Measurements from ENCODE around the gene RBP3.

DNA sequence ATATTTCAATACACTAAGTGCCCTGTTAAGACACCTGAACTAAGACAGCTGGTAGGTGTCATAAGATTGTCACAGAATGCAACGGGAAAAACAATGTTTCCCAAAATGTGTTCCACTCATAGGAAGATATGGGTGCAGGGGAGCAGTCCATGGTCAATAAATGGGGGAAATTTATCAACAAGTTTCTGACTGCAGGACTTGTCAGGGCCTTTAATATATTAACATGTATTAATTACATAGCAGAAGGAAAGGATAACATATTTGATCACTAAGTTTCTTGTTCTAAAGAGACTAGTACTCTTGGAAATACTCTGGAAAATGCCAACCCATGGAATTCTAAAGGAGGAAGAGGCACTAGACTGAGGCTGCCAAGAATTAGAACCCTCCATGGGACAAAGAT, 6.7 kb downstream of the RBP3 start:
- no peak for TF ChIP-seq ZNF366 (tag by site-specific recombination; conservative IDR thresholded peaks at IDR 0.05)
- TF ChIP-seq, protein P1, sequence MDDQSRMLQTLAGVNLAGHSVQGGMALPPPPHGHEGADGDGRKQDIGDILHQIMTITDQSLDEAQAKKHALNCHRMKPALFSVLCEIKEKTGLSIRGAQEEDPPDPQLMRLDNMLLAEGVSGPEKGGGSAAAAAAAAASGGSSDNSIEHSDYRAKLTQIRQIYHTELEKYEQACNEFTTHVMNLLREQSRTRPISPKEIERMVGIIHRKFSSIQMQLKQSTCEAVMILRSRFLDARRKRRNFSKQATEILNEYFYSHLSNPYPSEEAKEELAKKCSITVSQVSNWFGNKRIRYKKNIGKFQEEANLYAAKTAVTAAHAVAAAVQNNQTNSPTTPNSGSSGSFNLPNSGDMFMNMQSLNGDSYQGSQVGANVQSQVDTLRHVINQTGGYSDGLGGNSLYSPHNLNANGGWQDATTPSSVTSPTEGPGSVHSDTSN (CRISPR knock-in tag; IDR thresholded peaks at IDR 0.05): no peak
- TF ChIP-seq YY1 (tag by site-specific recombination; IDR thresholded peaks at IDR 0.05): no peak
- TF ChIP-seq BCL11A (tag by site-specific recombination; IDR thresholded peaks at IDR 0.05; ENCODE audit: low read depth): no peak
- TF ChIP-seq, protein P2, sequence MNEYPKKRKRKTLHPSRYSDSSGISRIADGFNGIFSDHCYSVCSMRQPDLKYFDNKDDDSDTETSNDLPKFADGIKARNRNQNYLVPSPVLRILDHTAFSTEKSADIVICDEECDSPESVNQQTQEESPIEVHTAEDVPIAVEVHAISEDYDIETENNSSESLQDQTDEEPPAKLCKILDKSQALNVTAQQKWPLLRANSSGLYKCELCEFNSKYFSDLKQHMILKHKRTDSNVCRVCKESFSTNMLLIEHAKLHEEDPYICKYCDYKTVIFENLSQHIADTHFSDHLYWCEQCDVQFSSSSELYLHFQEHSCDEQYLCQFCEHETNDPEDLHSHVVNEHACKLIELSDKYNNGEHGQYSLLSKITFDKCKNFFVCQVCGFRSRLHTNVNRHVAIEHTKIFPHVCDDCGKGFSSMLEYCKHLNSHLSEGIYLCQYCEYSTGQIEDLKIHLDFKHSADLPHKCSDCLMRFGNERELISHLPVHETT (tag by site-specific recombination; IDR thresholded peaks at IDR 0.05): no peak
- TF ChIP-seq, protein P3, sequence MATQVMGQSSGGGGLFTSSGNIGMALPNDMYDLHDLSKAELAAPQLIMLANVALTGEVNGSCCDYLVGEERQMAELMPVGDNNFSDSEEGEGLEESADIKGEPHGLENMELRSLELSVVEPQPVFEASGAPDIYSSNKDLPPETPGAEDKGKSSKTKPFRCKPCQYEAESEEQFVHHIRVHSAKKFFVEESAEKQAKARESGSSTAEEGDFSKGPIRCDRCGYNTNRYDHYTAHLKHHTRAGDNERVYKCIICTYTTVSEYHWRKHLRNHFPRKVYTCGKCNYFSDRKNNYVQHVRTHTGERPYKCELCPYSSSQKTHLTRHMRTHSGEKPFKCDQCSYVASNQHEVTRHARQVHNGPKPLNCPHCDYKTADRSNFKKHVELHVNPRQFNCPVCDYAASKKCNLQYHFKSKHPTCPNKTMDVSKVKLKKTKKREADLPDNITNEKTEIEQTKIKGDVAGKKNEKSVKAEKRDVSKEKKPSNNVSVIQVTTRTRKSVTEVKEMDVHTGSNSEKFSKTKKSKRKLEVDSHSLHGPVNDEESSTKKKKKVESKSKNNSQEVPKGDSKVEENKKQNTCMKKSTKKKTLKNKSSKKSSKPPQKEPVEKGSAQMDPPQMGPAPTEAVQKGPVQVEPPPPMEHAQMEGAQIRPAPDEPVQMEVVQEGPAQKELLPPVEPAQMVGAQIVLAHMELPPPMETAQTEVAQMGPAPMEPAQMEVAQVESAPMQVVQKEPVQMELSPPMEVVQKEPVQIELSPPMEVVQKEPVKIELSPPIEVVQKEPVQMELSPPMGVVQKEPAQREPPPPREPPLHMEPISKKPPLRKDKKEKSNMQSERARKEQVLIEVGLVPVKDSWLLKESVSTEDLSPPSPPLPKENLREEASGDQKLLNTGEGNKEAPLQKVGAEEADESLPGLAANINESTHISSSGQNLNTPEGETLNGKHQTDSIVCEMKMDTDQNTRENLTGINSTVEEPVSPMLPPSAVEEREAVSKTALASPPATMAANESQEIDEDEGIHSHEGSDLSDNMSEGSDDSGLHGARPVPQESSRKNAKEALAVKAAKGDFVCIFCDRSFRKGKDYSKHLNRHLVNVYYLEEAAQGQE (tag by site-specific recombination; IDR thresholded peaks at IDR 0.05): no peak

All from HEK293 (cell line).